Measurements from ENCODE around the gene AMFR. TPM values are rescaled to one million over a fixed set of nuclear protein-coding genes. Genes with fewer than 3 reads are reported as not detected.

Gene AMFR
- total RNA-seq, 1 donor from 2014 or later, result 136 TPM

DNA sequence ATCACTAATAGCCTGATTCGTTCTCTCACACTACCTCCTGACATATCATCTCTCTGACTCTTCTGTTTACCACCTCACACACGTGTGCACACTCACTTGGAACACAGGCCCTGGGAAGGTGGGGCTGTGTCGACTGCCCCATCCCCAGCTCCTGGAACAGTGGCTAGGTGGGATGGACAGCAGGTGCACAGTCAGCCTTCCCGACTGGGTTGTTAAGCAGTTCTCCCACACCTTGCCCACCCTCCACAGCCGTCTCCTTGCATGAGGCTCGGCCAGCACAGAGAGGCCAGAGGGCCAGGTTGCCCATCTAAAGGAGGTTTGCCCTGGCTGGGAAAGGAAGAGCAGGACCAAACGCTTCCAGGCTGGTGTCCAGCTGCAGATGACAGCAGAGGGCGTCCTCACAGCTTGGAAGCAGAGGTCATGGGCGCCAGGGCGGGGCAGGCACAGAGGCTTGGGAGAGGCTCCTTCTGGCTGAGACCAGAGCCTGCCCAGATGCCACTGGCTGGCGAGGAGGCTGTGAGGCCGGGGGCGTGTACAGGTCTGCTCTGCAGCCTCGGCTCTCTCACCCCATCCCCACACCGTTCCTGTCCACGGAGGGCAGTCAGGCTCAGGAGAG, 92.8 kb downstream of the AMFR start:
- DNase-seq (ENCODE audit: extremely low spot score, unreplicated experiment), result no peak
- Mint-ChIP-seq H3K4me1 (ENCODE audit: unreplicated experiment) (peaks cover 3% of the 10 kb centered on the region), H3K4me3 (ENCODE audit: unreplicated experiment) (no peak overlapping the region), H3K36me3 (ENCODE audit: unreplicated experiment) (no peaks in the 10 kb centered on the region), H3K27me3 (ENCODE audit: unreplicated experiment) (no peaks in the 10 kb centered on the region), H3K9me3 (ENCODE audit: unreplicated experiment) (no peaks in the 10 kb centered on the region), H3K27ac (ENCODE audit: unreplicated experiment) (no peak overlapping the region)
- TF ChIP-seq, protein P1, sequence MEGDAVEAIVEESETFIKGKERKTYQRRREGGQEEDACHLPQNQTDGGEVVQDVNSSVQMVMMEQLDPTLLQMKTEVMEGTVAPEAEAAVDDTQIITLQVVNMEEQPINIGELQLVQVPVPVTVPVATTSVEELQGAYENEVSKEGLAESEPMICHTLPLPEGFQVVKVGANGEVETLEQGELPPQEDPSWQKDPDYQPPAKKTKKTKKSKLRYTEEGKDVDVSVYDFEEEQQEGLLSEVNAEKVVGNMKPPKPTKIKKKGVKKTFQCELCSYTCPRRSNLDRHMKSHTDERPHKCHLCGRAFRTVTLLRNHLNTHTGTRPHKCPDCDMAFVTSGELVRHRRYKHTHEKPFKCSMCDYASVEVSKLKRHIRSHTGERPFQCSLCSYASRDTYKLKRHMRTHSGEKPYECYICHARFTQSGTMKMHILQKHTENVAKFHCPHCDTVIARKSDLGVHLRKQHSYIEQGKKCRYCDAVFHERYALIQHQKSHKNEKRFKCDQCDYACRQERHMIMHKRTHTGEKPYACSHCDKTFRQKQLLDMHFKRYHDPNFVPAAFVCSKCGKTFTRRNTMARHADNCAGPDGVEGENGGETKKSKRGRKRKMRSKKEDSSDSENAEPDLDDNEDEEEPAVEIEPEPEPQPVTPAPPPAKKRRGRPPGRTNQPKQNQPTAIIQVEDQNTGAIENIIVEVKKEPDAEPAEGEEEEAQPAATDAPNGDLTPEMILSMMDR (IDR thresholded peaks at IDR 0.05), result peak; percentile 56

DNA sequence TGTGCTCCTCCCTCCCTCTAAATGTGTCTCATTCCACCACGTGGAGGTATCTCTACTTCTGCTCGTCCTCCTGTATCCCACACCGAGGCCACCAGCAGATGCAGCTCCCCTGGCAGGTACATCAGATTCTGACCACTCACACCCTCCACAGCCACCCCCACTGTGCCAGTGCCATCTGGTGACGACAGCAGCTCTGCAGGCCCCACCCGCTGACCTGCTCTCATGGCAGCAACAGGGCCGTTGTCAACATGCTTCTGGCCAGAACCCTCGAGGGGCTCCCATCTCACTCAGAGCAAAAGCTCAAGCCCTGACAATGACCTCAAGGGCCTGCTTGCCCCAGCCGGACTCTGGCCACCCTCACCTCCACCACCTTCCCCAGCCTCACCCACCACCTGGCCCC, 93.4 kb downstream of the AMFR start:
- H3K9me3 Mint-ChIP-seq (ENCODE audit: unreplicated experiment), result no peaks in the 10 kb centered on the region
- peaks cover 3% of the 10 kb centered on the region for H3K4me1 Mint-ChIP-seq (ENCODE audit: unreplicated experiment)
- no peak for DNase-seq (ENCODE audit: extremely low spot score, unreplicated experiment)
- TF ChIP-seq, protein P1 (IDR thresholded peaks at IDR 0.05), result no peak
- H3K27ac Mint-ChIP-seq (ENCODE audit: unreplicated experiment), result no peak overlapping the region
- no peak overlapping the region for H3K4me3 Mint-ChIP-seq (ENCODE audit: unreplicated experiment)
- H3K36me3 Mint-ChIP-seq (ENCODE audit: unreplicated experiment), result no peaks in the 10 kb centered on the region
- H3K27me3 Mint-ChIP-seq (ENCODE audit: unreplicated experiment), result no peaks in the 10 kb centered on the region

DNA sequence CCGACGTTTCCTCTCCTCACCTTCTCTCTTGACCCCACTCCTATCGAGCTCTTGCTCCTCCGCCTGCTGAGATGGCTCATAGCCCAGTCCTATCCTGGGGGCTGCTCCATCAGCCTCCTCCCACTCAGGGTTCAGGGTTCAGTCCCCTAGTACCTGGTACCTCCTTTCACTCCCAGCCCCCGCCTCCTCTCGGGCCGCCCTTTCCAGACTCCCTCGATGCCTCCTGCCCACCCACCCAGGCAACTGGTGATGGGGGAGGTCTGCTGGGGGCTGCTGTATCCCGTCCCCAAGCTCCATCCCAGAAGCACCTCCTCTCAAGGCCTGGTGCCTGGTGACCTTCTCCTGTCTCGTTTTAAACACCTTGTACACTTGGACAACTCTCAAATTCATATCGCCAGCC, 93.9 kb downstream of the AMFR start:
- Mint-ChIP-seq H3K36me3 (ENCODE audit: unreplicated experiment) (no peaks in the 10 kb centered on the region), H3K27ac (ENCODE audit: unreplicated experiment) (no peak overlapping the region), H3K4me3 (ENCODE audit: unreplicated experiment) (no peak overlapping the region), H3K4me1 (ENCODE audit: unreplicated experiment) (peaks cover 3% of the 10 kb centered on the region), H3K27me3 (ENCODE audit: unreplicated experiment) (no peaks in the 10 kb centered on the region), H3K9me3 (ENCODE audit: unreplicated experiment) (no peaks in the 10 kb centered on the region)
- DNase-seq (ENCODE audit: extremely low spot score, unreplicated experiment), result no peak
- TF ChIP-seq, protein P1 (IDR thresholded peaks at IDR 0.05), result no peak

DNA sequence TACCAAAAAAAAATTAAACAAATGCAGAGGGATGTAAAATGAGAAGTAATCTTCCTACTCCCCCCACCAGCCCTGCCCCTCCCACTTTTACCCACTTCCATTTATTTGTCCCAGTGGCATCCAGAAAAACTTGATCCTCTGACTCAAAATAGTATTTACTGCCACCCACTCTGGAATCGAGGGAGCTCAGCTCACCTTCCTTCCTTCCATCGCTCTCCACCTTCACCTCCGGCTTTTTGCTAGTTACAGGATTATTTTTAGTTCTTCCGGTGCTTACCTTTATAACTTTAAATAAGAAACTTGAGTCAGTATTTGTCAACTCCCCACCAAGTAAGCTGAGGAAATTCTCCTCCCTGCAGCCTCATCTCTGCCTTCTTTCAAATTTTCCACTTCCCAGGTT, 94.9 kb downstream of the AMFR start:
- Mint-ChIP-seq H3K4me1 (ENCODE audit: unreplicated experiment) (peaks cover 3% of the 10 kb centered on the region), H3K4me3 (ENCODE audit: unreplicated experiment) (no peak overlapping the region), H3K27me3 (ENCODE audit: unreplicated experiment) (no peaks in the 10 kb centered on the region), H3K36me3 (ENCODE audit: unreplicated experiment) (no peaks in the 10 kb centered on the region), H3K9me3 (ENCODE audit: unreplicated experiment) (no peaks in the 10 kb centered on the region), H3K27ac (ENCODE audit: unreplicated experiment) (no peak overlapping the region)
- no peak for DNase-seq (ENCODE audit: extremely low spot score, unreplicated experiment)
- TF ChIP-seq, protein P1 (IDR thresholded peaks at IDR 0.05), result no peak

DNA sequence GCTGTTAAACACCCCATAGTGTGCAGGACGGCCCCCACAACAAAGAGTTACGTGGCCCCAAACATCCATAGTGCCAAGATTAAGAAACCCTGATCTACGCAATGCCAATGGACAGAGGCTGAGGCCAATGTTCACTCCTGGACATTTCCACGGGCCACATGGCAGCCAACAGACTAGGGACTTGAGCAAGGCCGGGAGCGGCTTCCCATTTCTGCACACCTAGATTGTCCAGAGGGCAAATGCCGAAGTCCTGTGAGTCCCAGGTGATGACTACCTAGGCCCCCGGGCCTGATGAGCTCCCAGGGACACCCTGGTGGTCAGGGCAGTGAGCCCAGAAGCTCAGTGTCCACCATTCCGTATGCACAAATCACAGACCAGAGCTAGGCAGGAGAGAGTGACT, 95.5 kb downstream of the AMFR start:
- TF ChIP-seq, protein P1 (IDR thresholded peaks at IDR 0.05), result no peak
- no peaks in the 10 kb centered on the region for H3K27me3 Mint-ChIP-seq (ENCODE audit: unreplicated experiment)

More for the DNA sequence above, 95.5 kb downstream of the AMFR start:
- Mint-ChIP-seq H3K36me3 (ENCODE audit: unreplicated experiment) (no peaks in the 10 kb centered on the region), H3K27ac (ENCODE audit: unreplicated experiment) (no peak overlapping the region), H3K4me3 (ENCODE audit: unreplicated experiment) (no peak overlapping the region), H3K4me1 (ENCODE audit: unreplicated experiment) (peaks cover 3% of the 10 kb centered on the region), H3K9me3 (ENCODE audit: unreplicated experiment) (no peaks in the 10 kb centered on the region)
- no peak for DNase-seq (ENCODE audit: extremely low spot score, unreplicated experiment)

Measured in osteocyte (in vitro differentiated cells).